Measurements from ENCODE around the gene C20orf202. TPM values are rescaled to one million over a fixed set of nuclear protein-coding genes. Genes with fewer than 3 reads are reported as not detected.

The C20orf202 gene
- total RNA-seq, 1 donor from 2014 or later: not detected

GRCh38 chr20:1225263-1225782 lies 22.1 kb downstream of the C20orf202 start:
- peaks cover 45% of the 10 kb centered on the region for H3K27me3 Mint-ChIP-seq (ENCODE audit: unreplicated experiment)
- DNase-seq (ENCODE audit: extremely low spot score, unreplicated experiment): no peak
- TF ChIP-seq CTCF (IDR thresholded peaks at IDR 0.05): no peak
- peaks cover 5% of the 10 kb centered on the region for H3K4me1 Mint-ChIP-seq (ENCODE audit: unreplicated experiment)
- H3K9me3 Mint-ChIP-seq (ENCODE audit: unreplicated experiment): no peaks in the 10 kb centered on the region
- H3K27ac Mint-ChIP-seq (ENCODE audit: unreplicated experiment): no peak overlapping the region
- no peaks in the 10 kb centered on the region for H3K36me3 Mint-ChIP-seq (ENCODE audit: unreplicated experiment)
- H3K4me3 Mint-ChIP-seq (ENCODE audit: unreplicated experiment): peak overlapping the region; percentile 75

GRCh38 chr20:1225783-1226654 lies 22.8 kb downstream of the C20orf202 start, which contains the start of gene RAD21L1:
Gene RAD21L1, plus strand, starts transcription at chr20:1226044. Its CDS starts 2,410 bp downstream, at chr20:1228454.
- no peaks in the 10 kb centered on the region for H3K36me3 Mint-ChIP-seq (ENCODE audit: unreplicated experiment)
- H3K4me3 Mint-ChIP-seq (ENCODE audit: unreplicated experiment): peak within 1 kb of the TSS; percentile 75
- H3K27ac Mint-ChIP-seq (ENCODE audit: unreplicated experiment): no peak within 1 kb of the TSS
- no peak for TF ChIP-seq CTCF (IDR thresholded peaks at IDR 0.05)
- H3K9me3 Mint-ChIP-seq (ENCODE audit: unreplicated experiment): no peaks in the 10 kb centered on the region
- peak; percentile 93 for DNase-seq (ENCODE audit: extremely low spot score, unreplicated experiment)
- H3K27me3 Mint-ChIP-seq (ENCODE audit: unreplicated experiment): peaks cover 45% of the 10 kb centered on the region
- peaks cover 5% of the 10 kb centered on the region for H3K4me1 Mint-ChIP-seq (ENCODE audit: unreplicated experiment)

GRCh38 chr20:1229541-1229940 lies 26.3 kb downstream of the C20orf202 start:
- H3K4me1 Mint-ChIP-seq (ENCODE audit: unreplicated experiment): peaks cover 5% of the 10 kb centered on the region
- no peak overlapping the region for H3K27ac Mint-ChIP-seq (ENCODE audit: unreplicated experiment)
- TF ChIP-seq CTCF (IDR thresholded peaks at IDR 0.05): no peak
- H3K9me3 Mint-ChIP-seq (ENCODE audit: unreplicated experiment): no peaks in the 10 kb centered on the region
- H3K27me3 Mint-ChIP-seq (ENCODE audit: unreplicated experiment): peaks cover 43% of the 10 kb centered on the region
- no peak for DNase-seq (ENCODE audit: extremely low spot score, unreplicated experiment)
- H3K4me3 Mint-ChIP-seq (ENCODE audit: unreplicated experiment): no peak overlapping the region
- no peaks in the 10 kb centered on the region for H3K36me3 Mint-ChIP-seq (ENCODE audit: unreplicated experiment)

DNA sequence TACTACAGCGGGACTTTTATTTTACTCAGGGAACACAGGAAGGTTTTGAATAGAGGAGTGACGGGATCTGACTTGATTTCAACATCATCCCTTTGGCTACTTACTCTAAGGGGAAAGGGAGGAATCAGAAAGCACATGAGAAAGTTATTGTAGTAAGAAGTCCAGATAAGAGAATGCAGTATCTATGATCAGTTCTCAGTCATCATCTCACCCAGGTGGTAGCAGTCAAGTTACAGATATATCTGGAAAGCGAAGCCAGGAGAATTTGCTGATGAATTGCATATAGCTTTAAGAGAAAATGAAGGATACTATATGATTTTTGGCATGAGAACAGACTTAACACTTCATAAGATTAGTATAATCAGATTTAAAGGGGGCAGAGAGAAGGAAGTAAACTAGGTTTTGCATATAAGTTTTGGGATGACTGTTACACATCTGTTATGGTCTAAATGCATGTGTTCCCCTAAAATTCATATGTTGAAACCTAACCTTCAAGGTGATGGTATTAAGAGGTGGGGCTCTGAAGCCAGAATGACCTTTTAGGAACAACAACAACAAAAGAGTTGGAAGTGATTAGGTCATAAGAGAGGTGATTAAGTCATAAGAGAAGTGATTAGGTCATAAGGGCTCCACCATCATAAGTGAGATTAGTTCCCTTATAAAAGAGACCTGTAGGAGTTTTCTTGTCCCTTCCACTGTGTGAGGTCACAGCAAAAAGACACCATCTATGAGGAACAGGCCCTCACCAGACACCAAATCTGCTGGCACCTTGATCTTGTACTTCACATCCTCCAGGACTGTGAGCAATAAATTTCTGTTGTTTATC lies 29.2 kb downstream of the C20orf202 start:
- H3K4me1 Mint-ChIP-seq (ENCODE audit: unreplicated experiment): no peaks in the 10 kb centered on the region
- H3K27me3 Mint-ChIP-seq (ENCODE audit: unreplicated experiment): peaks cover 48% of the 10 kb centered on the region
- no peaks in the 10 kb centered on the region for H3K9me3 Mint-ChIP-seq (ENCODE audit: unreplicated experiment)
- no peak overlapping the region for H3K27ac Mint-ChIP-seq (ENCODE audit: unreplicated experiment)
- no peaks in the 10 kb centered on the region for H3K36me3 Mint-ChIP-seq (ENCODE audit: unreplicated experiment)
- H3K4me3 Mint-ChIP-seq (ENCODE audit: unreplicated experiment): no peak overlapping the region
- TF ChIP-seq CTCF (IDR thresholded peaks at IDR 0.05): no peak
- no peak for DNase-seq (ENCODE audit: extremely low spot score, unreplicated experiment)

Measured in osteocyte (in vitro differentiated cells).